Suprapubic skin (tissue), 3 donors: ENCODE measurements around the gene FAM78B.

Experiments
- EP300 ChIP-seq: sonication (generic); formaldehyde crosslinking; IDR thresholded peaks from one replicate; pipeline ENCODE4 v1.6.1; 2017; ENCODE audit warnings: antibody characterized with exemption
- POLR2A ChIP-seq, 2 donors: fragments of 450-650 bp; IDR thresholded peaks; one replicate each; pipeline ENCODE4 v1.6.1; 2017; ENCODE audit warnings: antibody characterized with exemption in 2 of 2, mild to moderate bottlenecking in 2 of 2, moderate library complexity in 2 of 2
- TF ChIP-seq, protein P1 (sequence below), 2 donors: fragments of 200-600 bp in 1 of 2; fragments of 450-650 bp in 1 of 2; sonication (generic) in 1 of 2; IDR thresholded peaks; one replicate each; pipeline ENCODE4 v1.5.1; 2016 to 2019; ENCODE audit warnings: antibody characterized with exemption in 2 of 2, mild to moderate bottlenecking in 1 of 2, moderate library complexity in 1 of 2

DNA sequence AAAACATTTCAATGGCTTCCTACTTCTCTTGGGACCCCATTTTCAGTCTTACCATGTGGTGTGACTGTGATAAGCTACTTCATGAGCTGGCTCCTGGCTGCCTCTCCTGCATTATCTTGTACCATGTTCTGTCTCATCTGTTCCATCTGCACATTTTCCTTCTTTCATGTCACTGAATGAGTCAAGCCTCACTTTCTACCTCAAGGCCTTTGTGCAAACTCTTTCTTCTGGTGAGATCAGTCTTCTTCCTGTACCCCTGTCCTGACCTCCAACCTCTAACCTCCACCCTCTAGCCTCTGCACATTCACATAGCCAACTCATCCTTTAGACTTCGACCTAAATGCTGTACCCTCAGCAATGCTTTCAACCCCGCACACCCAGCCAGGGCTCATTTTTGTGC is 9.6 kb upstream of the FAM78B start:
- TF ChIP-seq POLR2A (IDR thresholded peaks at IDR 0.05), result no peak
- TF ChIP-seq, protein P1, sequence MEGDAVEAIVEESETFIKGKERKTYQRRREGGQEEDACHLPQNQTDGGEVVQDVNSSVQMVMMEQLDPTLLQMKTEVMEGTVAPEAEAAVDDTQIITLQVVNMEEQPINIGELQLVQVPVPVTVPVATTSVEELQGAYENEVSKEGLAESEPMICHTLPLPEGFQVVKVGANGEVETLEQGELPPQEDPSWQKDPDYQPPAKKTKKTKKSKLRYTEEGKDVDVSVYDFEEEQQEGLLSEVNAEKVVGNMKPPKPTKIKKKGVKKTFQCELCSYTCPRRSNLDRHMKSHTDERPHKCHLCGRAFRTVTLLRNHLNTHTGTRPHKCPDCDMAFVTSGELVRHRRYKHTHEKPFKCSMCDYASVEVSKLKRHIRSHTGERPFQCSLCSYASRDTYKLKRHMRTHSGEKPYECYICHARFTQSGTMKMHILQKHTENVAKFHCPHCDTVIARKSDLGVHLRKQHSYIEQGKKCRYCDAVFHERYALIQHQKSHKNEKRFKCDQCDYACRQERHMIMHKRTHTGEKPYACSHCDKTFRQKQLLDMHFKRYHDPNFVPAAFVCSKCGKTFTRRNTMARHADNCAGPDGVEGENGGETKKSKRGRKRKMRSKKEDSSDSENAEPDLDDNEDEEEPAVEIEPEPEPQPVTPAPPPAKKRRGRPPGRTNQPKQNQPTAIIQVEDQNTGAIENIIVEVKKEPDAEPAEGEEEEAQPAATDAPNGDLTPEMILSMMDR (IDR thresholded peaks at IDR 0.05), result no peak
- TF ChIP-seq EP300, result no peak
